HG03469 (cell line): ENCODE data around the gene ZDHHC8.

Experiments
- ATAC-seq: cut with Tn5 transposase; IDR thresholded peaks from one replicate; pipeline ENCODE4 v1.9.1; 2021; ENCODE audit warnings: mild to moderate bottlenecking, moderate library complexity, moderate number of reproducible peaks; ENCODE audit not compliant: unreplicated experiment

The ZDHHC8 gene

DNA sequence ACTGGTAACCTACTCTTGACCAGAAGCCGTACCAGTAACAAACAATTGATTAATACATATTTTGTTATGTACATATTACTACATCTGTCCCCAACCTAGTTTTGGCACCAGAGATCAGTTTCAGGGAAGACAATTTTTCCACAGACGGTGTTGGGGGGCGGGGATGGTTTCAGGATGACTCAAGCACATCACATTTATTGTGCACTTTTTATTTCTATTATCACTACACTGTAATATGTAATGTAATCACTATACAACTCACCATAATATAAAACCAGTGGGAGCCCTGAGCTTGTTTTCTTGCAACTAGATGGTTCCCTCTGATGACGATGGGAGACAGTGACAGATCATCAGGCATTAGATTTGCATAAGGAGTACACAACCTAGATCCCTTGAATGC is 36.1 kb upstream of the ZDHHC8 start:
- ATAC-seq, result no peak

DNA sequence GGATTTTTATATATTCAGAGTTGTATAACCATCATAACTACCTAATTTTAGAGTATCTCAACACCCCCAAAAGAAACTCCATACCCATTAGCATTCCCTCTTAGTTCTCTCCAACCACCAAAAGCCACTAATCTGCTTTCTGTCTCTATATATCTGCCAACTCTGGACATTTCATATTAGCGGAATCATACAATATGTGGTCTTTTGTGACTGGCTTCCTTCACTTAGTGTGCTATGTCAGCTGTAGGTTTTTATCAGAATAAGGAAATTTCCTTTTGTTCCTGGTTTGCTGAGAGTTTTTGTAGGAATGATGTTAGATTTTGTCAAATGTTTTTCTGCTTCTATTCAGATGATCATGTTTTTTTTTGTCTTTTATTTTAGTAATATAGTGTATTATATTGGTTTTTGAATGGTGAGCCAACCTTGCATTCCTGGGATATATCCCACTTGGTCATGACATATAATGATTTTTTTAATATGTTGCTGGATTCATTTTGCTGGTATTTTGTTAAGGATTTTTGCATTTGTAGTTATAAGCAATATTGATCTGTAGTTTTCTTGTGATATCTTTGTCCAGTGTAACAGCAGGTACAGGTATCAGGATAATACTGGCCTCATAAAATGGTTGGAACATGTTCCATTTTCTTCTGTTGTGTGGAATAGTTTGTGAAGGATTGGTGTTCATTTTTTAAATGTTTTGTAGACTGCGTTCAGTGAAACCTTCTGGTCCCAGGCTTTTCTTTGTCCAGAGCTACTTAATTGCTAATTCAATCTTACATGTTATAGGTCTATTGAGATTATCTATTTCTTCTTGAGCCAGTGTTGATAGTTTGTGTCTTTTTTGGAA is 34.8 kb upstream of the ZDHHC8 start:
- ATAC-seq, result no peak

DNA sequence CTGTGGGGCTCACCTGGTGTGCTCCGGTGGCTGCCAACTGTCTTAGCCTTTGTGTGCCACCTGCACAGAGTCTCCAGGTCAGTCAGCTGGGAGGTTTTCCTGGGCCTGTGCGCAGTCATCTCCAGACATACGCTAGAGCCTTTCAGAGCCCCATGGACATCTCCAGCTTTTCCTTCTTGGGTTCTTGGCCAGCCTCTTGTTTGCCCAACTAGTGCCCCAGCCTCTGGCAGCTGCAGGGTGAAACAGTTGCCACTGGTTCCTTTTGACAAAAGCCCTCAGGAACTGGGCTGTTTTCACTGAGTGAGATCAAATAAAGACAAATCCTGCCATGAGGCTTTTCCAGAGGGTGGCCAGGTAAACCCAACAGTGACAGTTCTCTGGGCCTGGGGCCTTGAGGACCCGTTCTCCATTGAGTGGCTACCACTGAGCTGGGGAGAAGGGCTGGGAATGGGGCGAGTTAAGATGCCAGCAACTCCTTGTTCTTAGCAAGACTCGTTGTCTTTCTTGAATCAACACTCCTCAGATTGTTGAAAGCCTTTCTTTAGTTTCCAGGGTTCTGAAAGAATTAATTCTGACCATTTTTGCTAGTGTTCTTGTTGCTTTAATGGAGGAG is 32.4 kb upstream of the ZDHHC8 start:
- no peak for ATAC-seq

DNA sequence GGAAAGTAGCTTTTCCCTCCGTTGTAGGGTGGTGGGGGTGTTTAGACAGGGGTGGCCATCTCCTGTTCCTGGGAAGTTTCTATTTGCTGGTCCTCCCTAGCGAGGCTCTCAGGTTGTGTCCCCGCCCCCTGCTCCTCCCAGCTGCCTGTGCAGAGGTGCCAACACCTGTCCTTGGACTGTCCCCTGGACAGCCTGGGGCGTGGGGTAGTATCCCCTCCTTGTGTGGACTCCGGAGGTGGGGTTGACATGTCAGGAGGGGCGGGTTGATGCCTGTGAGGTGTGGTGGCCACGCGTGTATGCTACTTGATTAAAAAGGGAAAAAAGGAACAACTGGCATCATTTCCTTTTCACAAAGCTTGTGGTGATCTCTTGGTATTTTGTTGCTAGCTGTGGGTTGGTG is 30.0 kb upstream of the ZDHHC8 start:
- no peak for ATAC-seq

DNA sequence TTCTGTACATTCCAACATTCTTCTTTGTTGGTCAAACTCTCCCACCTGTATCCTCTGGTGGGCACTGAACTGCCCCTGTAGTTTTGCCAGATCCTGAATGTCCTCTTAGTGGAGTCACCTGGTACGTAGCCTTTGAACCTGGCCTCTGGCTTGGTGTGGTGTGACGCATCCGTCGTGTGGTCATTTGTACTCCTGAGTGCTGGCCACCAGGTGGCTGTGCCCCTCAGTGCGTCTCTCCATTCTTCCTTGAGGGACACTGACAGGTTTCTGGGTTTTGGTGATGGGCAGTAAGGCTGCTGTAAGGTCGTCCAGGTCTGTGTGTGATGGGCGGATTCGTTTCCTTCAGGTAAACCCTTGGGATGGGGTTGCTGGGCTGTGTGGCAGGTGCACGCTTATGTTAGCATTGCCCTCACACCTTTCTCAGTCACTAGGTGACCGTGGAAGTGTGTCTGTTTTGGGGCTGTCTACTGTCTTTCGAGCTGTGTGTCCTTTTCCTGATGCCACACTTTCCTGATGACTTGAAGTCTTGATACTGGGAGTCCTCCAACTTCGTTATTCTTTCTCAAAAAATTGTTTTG is 29.3 kb upstream of the ZDHHC8 start:
- ATAC-seq, result no peak

DNA sequence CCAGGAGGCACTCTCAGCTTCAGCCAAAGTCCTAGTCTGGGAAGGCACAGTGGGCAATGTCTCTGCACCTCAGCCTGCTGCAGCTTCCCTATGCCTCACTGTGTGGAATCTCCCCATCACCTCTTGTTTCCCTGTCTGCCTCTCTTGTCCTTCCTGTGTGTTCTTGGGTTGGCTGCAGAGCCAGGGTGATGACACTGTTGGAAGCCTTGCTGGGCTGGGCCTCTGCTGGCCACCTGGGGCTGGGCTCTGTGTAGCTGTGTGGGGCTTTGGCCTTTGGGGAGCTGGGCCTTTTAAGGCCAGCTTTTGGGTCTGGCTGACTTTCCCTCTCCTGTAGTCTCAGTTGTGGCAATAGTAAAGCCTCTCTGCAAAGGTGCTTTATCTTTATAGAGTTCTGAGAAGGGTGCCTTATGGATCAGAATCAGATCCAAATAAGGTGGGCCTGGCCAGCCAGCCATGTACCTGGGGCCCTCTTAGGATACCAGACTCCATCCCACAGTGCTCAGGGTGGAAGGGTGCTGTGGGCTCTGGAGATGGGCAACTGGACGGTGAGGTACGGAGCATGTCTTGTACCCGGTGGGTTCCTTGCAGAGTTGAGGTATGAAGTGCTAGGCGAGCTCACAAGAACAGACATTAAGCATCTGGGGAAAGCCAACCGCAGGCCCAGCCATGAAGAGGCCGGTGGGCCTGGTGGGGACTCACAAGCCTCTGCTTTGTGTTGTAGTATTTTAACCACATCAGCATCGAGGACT is 26.0 kb upstream of the ZDHHC8 start:
- no peak for ATAC-seq

DNA sequence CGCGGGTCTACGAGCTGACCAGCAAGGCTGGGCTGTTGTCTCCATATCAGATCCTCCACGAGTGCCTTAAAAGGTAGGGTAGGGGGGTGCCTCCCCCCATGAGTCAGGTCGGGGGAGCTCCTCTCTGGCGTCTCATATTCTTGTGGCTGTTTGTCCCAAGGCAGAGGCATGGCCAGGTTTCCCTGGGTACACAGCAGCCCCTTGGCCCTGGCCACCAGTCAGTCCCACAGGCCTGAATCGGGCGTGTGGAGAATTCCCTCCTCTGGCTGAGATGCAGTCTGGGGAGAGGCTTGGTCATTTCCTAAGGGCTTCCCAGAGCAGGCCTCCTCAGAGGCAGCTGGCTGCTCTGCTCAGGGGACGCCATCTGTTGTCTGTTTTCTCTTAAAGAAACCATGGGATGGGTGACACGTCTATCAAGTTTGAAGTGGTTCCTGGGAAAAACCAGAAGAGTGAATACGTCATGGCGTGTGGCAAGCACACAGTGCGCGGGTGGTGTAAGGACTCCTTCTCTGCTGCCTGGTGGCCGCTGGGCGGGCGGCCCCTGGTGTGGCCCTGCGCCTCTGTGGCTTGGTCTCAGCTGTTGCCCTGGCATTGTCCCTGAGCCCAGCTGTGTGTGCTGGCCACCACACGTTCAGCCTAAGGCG is 25.3 kb upstream of the ZDHHC8 start:
- no peak for ATAC-seq

DNA sequence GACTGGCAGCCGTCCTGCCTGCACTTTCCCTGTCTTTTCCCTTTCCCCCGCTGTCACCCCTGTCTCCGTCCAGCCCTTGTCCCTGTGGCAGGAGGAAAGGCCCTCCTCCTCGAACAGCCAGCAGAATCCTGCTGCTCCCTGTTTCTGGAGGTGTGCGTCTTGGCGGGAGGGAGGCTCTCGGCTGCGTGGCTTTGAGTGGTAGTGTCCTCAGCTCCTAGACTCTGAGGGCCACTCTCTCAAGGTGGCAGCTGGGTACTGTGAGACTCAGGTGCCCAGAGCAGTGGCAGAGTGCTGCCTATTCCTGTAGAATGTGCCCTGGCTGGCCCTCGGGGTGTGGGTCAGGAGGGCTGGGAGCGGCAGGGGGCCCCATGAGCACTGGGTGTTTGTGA is 24.8 kb upstream of the ZDHHC8 start:
- no peak for ATAC-seq

DNA sequence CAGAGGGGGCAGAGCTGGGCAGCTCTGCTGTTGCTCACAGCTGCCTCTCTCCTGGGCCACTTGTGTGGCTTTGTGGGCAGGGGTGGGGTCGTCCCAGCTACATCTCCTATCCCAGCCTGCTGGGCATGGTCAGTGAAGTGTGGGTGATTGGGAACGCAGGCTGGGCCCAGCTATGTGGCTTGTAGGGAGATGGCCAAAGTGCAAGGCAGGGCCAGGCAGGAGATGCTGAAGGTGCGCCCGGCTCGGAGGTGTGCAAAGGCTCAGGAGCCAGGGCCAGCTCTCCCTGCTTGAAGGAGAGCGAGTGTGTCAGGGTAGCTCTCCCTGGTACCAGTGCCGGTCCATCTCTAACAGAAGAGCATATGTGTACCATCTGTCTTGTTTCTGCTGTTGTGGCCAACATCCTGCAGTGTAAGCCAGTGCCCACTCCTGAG is 24.1 kb upstream of the ZDHHC8 start:
- ATAC-seq, result no peak

DNA sequence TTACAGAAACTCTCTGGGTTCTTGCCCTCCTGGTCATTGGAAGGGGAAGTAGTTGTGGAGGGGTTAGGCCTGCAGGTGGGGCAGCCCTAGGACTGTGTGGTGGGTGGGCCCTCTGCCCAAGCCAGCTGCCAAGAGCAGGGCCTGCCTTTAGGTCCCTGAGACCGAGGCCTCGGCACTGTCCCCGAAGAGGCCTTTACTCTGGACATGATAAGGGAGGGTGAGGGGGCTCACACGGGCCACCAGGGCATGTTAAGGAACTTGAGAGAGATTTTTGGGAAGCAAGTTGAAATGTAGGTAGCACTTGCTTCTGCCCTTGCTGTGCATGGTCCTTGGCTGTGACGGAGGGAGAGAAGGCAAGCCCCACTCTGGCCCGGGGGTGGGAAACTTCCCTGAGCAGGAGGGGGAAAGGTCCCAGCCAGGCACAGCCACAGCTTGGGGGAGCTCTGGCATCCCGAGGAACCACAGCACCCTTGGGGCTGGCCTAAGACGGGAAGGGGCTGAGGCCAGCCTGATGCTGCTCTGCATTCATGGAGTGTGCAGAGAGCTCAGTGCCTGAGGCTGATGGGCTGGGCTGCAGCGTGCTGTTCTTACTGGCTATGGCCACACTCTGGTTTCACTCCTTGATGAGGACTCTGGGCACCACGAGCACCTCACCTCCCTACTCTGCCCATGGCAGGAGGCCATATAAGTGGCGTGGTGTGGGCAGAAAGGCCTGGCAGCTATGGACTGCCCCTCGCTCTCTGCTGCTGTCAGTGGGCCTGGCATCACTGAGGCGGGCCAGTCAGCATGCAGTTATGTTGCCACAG is 23.4 kb upstream of the ZDHHC8 start:
- ATAC-seq, result no peak

DNA sequence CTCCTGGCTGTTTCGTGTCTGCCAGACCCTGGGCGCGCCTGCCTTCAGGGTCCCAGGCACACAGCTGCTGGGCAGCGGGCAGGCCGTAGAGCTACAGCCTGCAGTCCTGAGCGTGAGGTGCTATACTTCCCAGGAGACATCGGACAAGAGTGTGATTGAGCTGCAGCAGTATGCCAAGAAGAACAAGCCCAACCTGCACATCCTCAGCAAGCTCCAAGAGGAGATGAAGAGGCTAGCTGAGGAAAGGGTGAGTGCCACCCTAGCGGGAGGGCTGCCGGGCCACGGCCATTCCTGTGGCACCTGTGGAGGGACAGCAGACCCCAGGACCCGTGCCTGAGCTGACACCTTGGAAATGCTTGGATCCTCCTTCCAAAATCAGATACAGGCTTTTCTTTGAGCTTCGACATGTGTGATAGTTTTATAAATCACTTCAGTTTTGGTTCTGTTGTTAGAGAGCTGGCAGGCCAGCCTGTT is 22.8 kb upstream of the ZDHHC8 start:
- ATAC-seq, result no peak

DNA sequence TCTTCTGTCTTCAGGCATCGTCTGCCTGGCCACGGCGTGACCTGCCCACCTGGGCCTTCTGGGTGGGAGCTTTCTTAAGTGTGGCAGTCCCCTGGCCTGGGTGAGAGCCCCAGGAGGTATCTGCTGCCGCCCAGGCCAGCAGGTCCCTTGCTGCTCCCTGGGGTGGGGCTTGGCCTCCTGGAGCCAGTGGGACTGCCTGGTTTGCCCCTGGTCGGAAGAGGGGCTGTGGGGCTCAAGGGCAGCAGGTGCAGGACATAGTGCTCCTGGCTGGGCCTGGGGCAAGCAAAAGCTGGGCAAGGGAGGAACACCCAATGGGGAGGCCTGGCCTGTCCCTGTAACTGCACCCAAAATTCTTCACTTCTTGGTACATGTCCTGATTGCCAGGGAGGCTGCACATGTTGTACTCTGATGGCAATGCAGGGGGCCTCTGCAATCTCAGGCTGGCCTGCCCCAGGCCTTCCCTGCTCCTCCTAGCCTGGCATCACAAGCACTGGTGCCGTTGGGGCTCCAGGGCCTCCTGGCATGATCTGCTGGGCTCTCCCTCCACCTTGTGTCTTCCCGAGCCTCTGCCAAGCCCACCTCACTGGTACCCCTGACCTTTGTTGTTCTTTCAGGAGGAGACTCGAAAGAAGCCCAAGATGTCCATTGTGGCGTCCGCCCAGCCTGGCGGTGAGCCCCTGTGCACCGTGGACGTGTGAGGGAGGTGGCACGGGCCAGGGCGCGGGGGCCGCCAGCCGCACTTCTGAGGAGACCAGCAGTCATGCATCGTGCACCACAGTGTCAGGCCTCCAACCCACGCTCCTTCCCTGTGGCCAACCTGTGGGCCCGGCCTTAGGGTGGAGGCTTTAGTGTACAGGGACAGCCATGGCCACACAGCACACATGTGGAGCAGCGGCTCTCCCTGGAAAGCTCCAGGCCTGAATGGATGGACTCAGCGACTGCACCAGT is 21.9 kb upstream of the ZDHHC8 start:
- no peak for ATAC-seq

DNA sequence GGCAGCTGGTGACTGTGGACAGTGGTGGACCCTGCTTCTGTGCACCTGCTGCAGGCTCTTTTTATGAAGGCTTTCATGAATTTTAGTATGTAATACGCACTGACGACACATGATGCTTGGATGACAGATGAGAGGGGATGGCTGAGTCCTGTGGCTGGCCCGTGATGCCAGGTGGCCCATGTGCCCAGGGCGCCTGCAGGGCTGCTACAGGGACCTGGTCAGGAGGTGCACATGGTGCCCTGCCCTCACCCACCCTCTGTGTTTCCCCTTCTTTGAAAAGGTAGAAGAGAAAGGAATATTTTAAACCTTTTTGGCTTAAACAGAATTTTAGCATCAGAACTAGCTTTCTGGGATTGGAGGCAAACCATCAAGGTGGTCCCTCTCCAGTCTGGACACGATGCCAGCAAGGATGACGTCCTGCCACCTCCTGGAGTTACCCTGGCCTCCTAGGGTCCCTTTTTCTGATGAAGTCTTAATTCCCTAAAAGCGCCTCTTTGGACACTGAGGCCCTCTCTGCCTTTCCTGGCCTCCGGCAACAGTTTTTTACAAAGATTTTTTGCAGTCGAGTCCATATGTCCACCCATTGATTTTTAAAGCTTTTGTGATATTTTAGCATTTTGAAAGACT is 21.1 kb upstream of the ZDHHC8 start:
- ATAC-seq, result no peak

DNA sequence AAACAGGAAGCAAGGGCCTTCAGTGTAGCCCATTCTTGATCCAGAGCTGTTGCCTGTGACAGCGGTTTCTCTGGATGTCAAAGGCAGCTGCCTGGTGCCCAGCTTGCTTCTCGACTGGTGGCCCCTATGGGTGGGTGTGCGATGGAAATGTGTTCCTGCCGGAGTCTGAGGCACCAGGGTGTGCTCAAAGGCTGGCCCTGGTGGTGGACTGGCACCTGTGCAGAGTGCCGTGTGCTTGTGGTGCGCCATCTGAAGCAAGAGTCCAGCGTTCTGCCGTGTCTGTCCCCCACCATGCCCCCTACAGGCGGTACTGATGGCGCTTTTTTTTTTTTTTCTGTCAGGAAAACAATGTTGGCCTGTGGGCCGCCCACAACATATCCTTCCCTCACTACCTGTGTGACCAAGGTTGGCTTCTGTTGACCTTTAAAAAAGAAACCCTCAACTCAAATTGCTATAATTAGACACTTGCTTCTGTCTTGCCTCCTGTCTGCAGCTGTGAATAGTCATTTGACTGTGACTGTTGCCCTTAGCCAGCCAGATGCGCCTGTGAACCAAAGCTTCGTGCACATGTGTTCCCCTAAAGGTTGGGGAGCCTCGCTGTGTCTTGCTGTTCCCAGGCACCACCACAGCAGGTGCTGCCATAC is 20.4 kb upstream of the ZDHHC8 start:
- no peak for ATAC-seq

DNA sequence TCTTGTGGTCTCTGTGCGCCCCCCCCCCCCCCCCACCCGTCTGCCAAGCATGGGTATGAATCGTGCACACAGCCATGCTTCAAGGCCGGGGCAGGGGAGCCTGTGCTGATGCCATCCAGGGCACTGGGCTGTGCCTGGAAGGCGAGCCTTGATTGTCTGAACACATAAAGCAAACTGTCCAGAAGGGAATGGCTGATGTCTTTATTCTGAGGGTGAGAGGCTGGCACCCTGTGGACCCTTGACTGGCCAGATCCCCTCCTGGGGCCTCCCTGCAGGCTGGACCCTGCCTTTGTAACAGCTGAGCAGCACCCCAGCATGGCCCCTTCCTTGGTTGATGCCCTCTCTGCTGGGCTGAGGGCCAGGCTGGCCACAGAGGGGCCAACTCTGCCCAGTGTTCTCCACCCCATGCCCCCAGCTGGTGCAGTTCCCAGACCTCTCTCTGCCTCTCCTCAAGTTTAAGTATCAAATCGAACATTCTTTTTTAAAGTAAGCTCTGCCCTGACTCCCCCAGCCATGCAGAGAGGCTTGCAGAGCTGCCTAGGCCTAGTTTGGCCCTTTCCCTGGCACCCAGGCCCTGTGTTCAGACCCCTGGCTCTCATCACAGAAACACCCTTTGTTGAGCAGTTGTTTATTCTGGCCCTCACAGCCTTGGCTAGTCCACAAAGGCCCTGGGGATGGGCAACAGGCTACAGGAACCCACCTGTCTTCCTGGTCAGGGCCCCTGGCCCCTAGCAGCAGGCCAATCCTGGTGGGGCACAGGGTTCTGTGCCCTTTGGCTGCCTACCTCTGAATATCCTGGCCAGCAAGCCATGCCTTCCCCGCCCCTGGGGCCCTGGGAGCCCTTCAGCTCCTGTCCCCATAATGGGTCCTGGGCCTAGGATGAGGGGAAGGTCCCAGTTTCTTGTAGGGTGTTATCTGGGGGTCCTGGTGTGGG is 19.6 kb upstream of the ZDHHC8 start:
- no peak for ATAC-seq

DNA sequence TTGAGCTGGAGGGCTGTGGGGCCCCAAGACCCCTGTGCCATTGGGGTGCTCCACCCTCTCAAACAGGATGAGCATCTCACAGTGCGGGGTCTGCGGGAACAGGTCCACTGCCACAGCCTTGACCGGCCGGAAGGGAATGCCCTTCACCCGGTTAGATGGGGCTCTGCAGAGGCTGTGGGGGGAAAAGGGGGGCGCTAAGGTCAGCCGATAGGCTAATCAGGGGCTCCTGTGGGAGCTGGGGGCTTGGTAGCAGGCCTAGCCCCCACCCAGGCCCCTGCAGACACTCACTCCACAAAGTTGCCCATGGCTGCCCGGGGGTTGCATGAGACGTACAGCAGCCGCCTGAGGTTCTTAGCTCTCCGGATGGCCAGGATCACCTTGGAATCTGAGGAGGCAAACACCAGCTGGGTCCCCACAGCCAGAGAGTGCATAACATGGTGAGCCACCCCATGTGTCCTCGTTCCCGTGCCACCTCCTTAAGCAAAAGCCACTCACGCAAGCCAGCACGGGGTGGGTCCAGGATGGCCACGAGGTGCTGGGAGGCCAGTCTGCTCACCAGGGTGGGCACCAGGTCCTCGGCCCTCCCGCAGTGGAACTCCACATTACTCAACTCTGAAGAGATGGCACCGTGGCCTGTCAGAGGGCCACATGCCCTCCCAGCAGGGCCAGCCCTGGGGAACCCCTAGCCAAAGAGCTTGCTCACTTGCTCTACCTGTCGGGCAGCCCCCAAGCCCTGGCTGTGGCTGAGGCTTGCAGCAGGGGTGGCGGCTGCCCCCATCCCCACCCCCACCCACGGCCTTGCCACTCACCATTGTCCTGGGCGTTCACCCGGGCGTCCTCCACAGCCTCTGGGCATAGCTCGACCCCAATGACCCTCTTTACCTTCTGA is 18.7 kb upstream of the ZDHHC8 start:
- ATAC-seq, result no peak
